GM21786 (cell line): Measurements from ENCODE around the gene PICALM.
"Not testable (repeated sequence)": the region's sequence is repeated elsewhere in the genome, so short reads cannot be mapped to it uniquely, and the experiment has no call there.

ENCODE experiments used
- ATAC-seq: cut with Tn5 transposase; IDR thresholded peaks from one replicate; pipeline ENCODE4 v1.9.1; 2021; ENCODE audit not compliant: unreplicated experiment

PICALM gene

DNA sequence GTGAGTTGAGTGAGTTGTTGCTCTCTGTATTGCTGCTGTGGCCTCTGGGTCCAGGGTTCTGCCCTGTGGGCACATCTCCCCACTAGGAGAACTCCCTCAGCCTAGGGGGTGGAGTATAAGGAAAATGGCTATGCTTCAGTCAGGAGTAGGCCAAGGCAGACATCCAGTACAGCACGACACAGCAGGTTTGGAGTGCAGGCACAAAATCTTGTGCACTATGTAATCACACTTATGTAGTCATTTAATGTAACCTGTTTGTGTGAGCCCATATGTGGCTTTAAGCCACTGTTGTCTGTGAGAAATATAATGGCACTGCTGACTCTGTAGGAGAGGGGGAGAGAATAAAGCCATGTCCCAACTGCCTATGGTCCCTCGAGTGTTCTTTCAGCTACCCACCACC is 123.6 kb downstream of the PICALM start:
- no peak for ATAC-seq

DNA sequence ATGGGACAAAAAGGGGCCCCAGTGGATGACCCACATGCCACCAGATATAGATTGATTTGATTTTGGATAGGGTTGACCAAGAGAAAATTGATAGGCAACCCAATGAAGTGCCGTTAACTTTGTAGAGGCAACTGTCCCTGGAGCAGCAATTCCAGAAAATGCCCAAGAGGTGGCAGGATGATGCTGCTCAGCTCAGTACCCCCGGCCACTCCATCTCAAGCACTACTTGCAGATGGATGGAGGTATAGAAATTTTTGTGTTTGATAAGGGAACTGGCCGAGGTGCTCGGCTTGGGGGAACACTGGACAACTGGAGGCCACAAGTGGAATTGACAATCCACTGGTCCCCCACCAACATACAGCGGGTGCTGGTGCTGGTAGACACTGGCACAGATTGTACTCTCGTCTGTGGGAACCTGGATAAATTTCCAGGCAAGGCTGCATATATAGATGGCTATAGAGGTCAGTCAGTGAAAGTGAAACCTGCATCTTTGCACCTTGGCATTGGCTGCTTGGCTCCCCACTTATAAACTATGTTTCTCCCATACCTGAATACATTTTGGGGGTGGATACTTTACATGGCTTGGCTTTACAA is 127.4 kb downstream of the PICALM start:
- peak; percentile 70 for ATAC-seq

DNA sequence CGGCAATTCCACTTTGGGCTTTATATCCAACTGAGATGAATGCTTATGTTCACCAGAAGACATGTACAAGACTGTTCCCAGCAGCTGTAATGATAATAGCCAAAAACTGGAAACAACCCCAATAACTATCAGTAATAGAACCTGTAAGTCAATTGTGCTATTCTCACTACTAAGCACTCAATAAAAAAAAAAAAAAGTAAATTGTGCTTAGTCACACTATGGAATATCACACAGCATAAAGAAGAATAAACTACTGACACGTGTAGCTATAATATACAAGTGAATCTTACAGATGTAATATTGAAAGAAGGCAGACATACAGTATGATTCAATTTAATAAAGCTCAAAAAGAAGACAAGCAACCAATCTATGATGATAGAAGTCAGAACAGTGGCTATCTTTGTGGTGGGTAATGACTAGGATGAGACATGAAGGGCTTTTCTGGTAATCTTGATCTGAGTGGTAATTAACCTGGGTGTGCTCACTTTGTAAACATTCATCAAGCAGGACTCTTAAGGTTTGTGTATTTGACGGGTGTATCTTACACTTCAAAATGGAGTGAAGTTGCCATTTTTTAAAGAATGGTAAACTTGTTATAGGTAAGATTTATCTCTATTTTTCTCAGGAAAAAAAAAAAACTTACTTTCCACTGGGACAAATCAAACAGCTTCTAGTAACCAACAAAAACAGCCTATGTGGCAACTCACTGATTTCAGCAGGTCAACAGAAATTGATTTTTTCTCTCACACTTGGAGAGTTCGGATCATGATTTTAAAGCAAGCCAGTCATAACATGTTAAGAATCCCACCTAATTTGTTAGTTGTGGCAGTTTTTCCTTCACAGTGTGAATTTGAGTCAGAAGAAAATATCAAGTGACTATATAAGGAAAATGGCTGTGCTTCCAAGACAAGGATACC is 129.5 kb downstream of the PICALM start:
- ATAC-seq, result no peak

DNA sequence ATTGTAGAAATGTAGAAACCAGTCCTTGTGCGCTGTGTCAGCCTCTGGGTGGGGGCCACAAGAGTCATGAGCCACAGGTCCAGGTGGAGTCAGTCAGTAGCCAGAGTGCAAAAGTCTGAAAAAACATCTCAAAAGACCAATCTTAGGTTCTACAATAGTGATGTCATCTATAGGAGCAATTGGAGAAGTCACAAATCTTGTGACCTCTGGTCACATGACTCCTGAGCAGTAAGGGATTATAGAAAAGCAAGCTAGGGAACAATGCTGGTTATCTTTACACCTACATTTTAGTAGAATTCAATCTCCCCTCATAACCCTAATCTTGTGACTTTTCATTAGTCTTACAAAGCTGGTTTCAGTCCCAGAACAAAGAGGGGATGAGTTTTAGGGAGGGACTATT is 131.0 kb downstream of the PICALM start:
- ATAC-seq, result no peak

DNA sequence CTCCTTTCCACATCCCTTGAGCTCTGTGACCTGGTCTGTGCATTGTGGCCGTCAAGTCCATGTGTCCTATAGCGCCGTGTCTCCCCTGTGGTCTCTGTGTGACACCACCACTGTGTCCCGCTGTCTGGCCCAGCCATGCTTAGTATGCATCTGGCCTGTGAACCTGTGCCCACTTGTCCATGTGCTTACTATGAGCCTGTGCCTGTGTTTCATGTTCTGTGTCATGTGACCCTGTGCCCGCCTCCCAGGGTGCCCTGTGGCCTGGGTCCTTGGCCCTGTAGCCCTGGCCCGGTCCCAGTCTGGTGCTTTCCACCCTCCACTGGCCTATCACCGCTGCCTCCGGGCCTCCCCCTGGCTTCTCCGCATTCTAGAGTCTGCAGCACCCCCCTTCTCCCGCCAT is 133.1 kb downstream of the PICALM start:
- ATAC-seq, result no peak

DNA sequence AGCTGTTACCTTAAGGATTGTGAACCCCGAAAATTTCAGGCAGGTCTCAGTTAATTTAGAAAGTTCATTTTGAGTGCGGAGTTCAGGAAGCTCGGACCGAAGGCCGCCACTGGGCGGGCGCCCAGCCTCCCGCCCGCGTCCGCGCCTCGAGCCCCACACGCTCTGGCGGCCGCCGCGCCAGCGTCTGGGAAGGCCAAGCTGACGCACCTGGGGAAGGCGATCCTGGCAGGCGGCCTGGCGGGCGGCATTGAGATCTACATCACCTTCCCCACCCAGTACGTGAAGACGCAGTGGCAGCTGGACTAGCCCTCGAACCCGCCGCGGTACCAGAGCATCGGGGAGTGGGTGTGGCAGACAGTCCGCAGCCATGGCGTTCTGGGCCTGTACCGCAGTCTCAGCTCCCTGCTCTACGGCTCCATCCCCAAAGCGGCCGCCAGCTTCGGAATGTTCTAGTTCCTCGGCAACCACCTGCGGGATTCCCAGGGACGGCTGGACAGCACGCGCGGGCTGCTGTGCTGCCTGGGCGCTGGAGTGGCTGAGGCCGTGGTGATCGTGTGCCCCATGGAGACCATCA is 134.2 kb downstream of the PICALM start:
- no peak for ATAC-seq

DNA sequence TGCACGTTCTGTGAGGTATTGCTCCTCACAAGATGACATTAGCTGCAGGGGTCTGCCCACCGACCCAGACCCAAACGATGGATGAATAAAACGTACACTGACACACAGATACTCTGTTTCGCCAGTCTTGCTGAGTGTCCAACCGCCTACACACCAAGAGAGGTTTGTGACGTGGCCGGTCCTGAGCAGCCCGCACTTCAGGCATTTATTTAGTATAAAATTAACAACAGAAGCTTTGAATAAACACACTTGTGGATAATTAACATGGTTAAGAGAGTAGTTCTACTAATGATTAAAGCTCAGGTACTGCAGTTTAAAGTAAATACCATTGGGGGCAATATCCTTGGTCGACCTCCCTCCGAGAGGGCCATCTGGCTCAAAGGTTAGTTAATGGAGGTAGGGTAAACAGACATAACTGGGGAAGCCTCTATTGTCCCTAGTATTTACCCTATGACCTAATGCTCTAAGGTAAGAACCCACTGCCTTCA is 138.0 kb downstream of the PICALM start:
- ATAC-seq, result no peak

DNA sequence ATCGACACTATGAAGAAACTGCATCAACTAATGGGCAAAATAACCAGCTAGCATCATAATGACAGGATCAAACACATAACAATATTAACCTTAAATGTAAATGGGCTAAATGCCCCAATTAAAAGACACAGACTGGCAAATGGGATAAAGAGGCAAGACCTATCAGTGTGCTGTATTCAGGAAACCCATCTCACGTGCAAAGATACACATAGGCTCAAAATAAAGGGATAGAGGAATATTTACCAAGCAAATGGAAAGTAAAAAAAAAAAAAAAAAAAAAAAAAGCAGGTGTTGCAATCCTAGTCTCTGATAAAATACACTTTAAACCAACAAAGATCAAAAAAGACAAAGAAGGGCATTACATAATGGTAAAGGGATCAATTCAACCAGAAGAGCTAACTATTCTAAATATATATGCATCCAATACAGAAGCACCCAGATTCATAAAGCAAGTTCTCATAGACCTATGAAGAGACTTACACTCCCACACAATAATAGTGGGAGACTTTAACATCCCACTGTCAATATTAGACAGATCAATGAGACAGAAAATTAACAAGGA is 142.2 kb downstream of the PICALM start:
- ATAC-seq, result not testable (repeated sequence)

DNA sequence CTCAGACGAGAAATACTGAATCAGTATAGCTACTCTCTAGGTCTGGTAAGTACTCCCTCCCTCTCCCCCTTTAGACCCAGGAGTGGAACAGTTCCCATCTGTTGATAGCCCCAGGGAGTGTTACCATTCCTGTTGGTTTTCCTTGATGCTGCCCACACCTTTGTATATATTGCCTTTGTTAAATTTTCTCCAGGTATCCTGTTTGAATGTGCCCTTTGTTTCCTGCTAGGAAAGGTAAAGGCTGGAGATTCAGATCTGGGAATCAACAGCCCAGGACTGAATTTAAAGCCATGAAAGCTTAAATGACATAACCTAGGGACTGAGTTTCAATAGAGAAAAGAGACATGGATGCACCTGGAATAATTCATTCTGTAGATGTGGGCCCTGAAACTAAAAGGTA is 145.4 kb downstream of the PICALM start:
- ATAC-seq, result no peak

DNA sequence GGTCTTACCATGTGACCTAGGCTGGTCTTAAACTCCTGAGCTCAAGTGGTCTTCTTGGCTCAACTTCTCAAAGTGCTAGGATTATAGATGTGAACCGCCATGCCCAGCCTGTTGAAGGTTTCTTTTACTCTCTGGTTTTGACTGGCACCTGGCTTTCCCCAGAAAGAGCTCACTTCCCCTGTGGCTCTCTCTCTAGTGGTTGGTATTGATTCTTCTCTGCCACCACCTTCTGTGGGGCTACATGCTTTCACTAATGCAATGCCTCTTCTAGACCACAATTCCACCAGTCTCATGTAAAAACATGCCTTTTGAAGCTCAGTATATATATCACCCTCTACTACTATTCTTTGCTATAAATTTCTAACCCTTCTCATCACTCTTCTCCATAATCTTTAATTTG is 146.5 kb downstream of the PICALM start:
- ATAC-seq, result peak; percentile 96

DNA sequence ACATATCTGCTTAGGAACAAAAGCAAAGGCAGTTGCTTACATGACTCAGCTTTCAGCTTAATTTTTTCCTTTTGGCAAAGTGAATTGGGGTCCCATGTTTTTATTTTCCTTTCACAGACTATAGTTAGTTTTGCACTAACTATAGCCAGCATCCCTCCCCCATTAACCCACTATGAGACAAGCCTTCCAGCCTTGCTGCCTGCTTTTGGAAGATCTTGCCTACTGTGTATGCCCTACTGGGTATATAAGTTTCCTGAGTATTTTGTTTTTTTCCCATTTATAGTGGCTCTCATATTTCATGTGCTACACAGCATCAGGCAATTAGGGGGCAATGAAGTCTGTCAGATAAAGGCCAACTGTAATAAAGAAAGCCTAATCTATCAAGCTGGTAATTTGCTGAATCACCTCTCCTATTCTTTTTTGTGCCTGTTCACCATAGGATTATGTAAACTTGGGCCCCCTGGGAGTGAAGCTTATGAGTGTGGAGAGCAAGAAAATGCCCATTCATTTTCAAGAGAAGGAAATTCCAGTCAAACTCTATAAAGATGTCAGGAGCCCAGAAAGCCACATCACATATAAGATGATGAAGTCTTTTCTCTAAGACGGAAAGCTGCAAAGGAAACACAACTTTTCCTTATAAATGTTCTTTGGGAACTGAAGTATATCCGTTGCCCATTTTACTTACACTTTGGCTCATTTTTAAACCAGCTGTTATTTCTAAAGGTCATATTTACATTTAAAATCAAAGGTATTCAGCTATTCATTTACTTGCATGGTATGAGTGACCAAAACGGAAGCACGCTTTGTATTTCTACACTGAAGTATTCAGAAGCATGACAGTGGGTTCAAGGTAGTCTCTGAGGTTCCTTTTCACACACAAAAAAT is 149.7 kb downstream of the PICALM start:
- ATAC-seq, result no peak

DNA sequence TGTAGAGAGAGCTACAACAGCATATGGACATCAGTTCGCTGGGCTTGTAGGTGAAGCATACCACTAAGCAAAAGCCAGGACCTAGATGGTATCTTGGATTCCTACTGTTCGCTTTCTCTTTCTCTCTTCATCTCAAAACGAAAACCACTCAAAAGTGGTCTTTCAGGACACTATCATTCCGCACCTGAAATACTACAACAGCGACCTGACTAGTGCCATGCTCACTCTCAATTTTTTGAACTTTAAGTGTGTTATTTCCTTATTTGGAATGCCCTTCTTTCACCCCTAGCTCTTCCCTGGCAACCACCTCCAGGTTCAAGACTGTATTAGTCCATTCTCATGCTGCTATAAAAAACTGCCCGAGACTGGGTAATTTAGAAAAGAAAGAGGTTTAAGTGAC is 154.5 kb downstream of the PICALM start:
- no peak for ATAC-seq

DNA sequence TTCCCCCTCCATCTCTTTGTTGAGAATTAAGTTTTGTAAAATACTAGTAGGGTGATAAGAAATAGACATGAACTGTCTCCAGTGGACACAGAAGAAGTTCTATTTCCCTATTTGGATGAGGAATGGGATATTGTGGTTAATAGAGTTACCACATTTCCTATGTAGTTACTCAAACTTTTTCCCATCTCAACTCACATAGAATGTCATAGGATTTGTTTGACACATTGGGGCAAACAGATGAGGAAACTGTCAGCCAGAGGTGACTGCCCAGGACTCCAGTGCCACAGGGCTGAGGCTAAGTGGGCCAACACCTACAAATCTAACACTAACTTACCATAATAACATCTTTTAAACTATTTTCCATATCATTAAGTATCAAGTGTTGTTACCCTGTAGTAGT is 155.4 kb downstream of the PICALM start:
- no peak for ATAC-seq

DNA sequence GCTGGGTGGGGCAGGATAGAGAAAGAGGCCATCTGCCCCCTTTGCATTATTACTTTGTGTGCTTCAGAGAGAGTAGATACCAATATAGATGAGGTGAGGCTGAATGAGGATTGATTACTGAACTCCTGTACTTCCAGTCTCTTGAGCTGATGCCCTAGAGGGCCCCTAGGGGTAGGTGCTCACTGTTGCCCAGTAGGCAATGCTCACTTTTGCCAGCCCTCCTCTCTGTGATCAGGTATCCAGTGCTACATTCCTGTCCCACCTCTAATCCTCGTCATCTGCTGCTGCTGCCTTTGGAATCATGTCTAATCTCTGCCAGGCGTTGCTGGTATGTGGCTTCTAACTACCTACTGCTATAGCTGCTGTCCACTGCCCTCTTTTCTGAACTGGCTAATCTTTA is 156.5 kb downstream of the PICALM start:
- ATAC-seq, result no peak
